ENCODE measurements around the gene ALDH8A1.

Gene ALDH8A1

DNA sequence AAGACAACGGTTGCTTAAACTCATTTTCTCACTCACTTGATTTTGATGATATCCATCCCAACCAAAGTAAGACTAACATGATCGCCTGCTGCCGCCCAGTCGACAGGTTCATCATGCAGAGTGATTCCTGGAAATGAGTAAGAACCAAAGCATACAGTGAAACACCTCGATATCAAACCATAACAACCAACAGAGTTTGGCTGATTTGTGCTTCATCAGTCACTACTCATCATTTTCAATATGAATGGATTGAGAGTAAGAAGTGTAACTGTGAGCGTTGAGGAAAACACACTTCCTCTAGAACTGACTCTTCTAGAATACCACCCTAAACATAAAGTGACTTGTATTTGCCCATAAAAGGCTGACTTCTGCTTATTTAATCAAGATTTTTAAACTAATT lies 29.2 kb upstream of the ALDH8A1 start:
- no peak overlapping the region for H3K9ac ChIP-seq (ENCODE audit: low read length)
- no peak overlapping the region for H3K4me3 ChIP-seq (ENCODE audit: low read depth in 1 of 2, low read length in 2 of 2)
- H3K27me3 ChIP-seq (ENCODE audit: control insufficient read depth in 1 of 2, insufficient read depth in 2 of 2, low read length in 2 of 2): no peaks in the 10 kb centered on the region
- H3K4me1 ChIP-seq (ENCODE audit: insufficient read depth, low read length): no peaks in the 10 kb centered on the region
- H3K9me3 ChIP-seq (ENCODE audit: low read length): no peaks in the 10 kb centered on the region
- H3K27ac ChIP-seq (ENCODE audit: low read depth, low read length): no peak overlapping the region
- peaks cover 26% of the 10 kb centered on the region for H3K36me3 ChIP-seq (ENCODE audit: insufficient read depth, low read length)

DNA sequence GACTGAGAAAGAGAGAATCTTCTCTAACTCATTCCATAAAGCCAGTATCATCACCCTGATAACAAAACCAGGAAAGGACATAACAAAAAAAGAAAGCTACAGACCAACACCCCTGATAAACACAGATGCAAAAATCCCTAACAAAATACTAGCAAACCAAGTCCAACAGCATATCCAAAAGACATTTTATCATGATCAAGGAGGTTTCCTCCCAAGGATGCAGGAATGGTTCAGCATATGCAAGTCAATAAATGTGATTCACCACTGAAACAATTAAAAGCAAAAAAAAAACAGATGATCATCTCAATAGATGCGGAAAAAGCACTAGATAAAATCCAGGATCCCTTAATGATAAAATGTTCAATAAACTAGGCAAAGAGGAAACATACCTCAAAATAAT lies 24.5 kb upstream of the ALDH8A1 start:
- Histone ChIP-seq H3K36me3 (ENCODE audit: insufficient read depth, low read length) (peaks cover 9% of the 10 kb centered on the region), H3K9me3 (ENCODE audit: low read length) (no peaks in the 10 kb centered on the region), H3K27me3 (ENCODE audit: control insufficient read depth in 1 of 2, insufficient read depth in 2 of 2, low read length in 2 of 2) (no peaks in the 10 kb centered on the region), H3K9ac (ENCODE audit: low read length) (no peak overlapping the region), H3K4me3 (ENCODE audit: low read depth in 1 of 2, low read length in 2 of 2) (no peak overlapping the region), H3K27ac (ENCODE audit: low read depth, low read length) (no peak overlapping the region), H3K4me1 (ENCODE audit: insufficient read depth, low read length) (no peaks in the 10 kb centered on the region)

DNA sequence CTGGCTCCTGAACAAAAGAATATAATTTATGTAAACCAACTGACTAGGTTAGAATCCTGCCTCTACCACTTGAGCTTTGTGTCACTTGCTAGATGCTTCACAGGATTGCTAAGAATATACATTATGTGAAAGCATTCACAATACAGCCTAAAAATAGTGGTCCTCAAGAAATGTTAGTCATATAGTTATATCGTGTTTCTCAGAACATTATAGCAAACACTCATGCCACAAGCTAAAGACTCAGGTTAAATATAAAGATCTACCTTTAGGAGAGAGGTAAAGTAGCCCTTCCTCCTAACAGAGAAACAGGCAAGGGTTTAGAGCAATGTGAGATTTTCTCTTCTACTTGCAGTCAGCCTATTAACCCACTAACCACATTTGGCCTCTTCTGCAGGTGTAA lies 17.8 kb upstream of the ALDH8A1 start:
- H3K9ac ChIP-seq (ENCODE audit: low read length): no peak overlapping the region
- no peaks in the 10 kb centered on the region for H3K9me3 ChIP-seq (ENCODE audit: low read length)
- no peaks in the 10 kb centered on the region for H3K36me3 ChIP-seq (ENCODE audit: insufficient read depth, low read length)
- no peak overlapping the region for H3K27ac ChIP-seq (ENCODE audit: low read depth, low read length)
- no peaks in the 10 kb centered on the region for H3K27me3 ChIP-seq (ENCODE audit: control insufficient read depth in 1 of 2, insufficient read depth in 2 of 2, low read length in 2 of 2)
- H3K4me3 ChIP-seq (ENCODE audit: low read depth in 1 of 2, low read length in 2 of 2): no peak overlapping the region
- H3K4me1 ChIP-seq (ENCODE audit: insufficient read depth, low read length): no peaks in the 10 kb centered on the region

DNA sequence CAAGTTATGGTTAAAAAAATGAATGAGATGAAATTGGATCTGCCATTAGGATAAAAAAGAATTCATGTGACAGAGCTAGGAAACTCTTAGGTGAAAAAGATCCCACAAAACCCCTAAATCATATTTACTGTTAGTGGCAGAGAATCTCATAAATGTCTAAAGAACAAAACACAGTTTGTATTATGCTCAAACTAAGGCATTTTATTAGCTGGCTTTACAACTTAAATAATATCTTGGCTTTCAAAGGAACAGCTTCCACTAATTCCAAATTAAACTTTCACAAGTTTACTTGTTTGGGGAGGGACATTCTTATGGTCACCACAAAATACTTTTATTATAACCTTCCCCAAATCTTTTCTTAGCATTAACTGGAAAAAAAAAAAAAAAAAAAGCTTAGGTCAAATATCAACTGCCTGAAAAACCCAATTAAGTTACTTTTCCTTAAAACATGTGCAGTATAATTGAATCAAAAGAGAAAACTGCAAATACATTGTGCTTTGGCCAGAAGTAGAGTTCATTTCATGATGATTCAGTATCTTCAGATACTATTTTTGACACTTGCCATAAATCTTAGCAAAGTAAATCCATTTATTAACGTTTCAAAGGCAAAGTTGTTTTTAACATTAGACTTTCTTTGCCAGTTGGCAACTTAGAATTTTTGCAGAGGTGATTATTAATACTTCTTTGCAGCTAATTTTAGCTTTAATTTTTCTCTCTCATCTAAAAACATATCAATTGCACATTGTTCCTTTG lies 14.7 kb upstream of the ALDH8A1 start:
- Histone ChIP-seq H3K27me3 (ENCODE audit: control insufficient read depth in 1 of 2, insufficient read depth in 2 of 2, low read length in 2 of 2) (no peaks in the 10 kb centered on the region), H3K36me3 (ENCODE audit: insufficient read depth, low read length) (peaks cover 5% of the 10 kb centered on the region), H3K9me3 (ENCODE audit: low read length) (no peaks in the 10 kb centered on the region), H3K9ac (ENCODE audit: low read length) (no peak overlapping the region), H3K4me1 (ENCODE audit: insufficient read depth, low read length) (no peaks in the 10 kb centered on the region), H3K27ac (ENCODE audit: low read depth, low read length) (no peak overlapping the region), H3K4me3 (ENCODE audit: low read depth in 1 of 2, low read length in 2 of 2) (no peak overlapping the region)

DNA sequence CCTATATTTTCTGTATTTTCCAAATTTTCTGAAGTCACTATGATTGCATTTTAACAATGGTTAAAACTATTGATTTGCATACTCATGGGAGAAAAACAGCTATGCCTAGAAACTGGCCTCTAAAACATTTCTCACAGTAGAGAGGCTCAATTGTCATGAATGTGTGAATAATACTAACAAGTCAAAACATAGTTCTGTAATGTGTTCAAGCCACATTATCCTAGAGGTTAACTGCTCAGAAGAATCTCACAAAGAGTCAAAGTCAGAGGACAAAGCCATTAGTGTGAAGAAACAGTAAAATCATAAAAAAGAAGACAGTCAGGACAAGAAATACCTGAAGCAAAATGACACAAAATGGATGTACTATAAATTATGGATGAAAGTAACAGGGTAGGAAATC lies 12.5 kb upstream of the ALDH8A1 start:
- Histone ChIP-seq H3K27me3 (ENCODE audit: control insufficient read depth in 1 of 2, insufficient read depth in 2 of 2, low read length in 2 of 2) (no peaks in the 10 kb centered on the region), H3K36me3 (ENCODE audit: insufficient read depth, low read length) (peaks cover 5% of the 10 kb centered on the region), H3K4me1 (ENCODE audit: insufficient read depth, low read length) (no peaks in the 10 kb centered on the region), H3K4me3 (ENCODE audit: low read depth in 1 of 2, low read length in 2 of 2) (no peak overlapping the region), H3K9me3 (ENCODE audit: low read length) (no peaks in the 10 kb centered on the region), H3K9ac (ENCODE audit: low read length) (no peak overlapping the region), H3K27ac (ENCODE audit: low read depth, low read length) (no peak overlapping the region)

DNA sequence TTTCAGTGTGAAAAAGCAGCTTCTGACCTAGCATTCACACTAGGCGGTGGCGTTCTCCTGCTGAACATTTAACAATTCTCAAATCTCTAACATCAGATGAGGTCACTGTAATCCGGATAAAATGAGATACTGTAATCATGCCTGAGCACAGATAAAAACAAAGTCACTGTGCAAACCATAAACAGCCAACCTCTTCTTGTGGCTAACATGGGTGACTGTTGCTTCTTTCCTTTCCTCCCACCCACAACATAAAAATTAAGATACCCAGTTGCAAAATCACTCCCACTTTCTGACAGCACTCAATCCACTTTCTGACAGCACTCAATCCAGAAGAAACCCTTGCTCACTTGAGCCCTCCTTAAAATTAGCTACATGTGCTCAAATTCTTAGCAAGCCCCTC lies 11.5 kb upstream of the ALDH8A1 start:
- Histone ChIP-seq H3K27ac (ENCODE audit: low read depth, low read length) (no peak overlapping the region), H3K9me3 (ENCODE audit: low read length) (no peaks in the 10 kb centered on the region), H3K36me3 (ENCODE audit: insufficient read depth, low read length) (peaks cover 5% of the 10 kb centered on the region), H3K4me1 (ENCODE audit: insufficient read depth, low read length) (no peaks in the 10 kb centered on the region), H3K9ac (ENCODE audit: low read length) (no peak overlapping the region), H3K4me3 (ENCODE audit: low read depth in 1 of 2, low read length in 2 of 2) (no peak overlapping the region), H3K27me3 (ENCODE audit: control insufficient read depth in 1 of 2, insufficient read depth in 2 of 2, low read length in 2 of 2) (no peaks in the 10 kb centered on the region)

DNA sequence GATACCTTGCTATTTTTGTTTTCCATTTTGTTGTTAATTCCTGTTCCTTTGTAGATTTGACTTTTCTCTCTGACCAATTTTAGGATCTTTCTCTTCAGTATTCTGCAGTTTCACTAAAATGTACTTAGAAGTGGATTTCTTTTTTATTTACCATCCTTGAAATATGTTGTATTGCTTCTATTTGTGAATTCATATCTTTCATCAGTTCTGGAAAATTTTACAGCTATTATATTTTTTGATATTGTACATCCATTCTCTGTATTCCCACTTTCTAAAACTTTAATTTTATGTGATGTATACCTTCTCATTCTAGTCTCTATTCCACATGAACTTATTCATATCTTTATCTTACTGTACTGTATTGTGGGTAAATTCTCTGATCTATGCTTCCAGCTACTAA lies 9.7 kb upstream of the ALDH8A1 start:
- peaks cover 5% of the 10 kb centered on the region for H3K36me3 ChIP-seq (ENCODE audit: insufficient read depth, low read length)
- no peak overlapping the region for H3K9ac ChIP-seq (ENCODE audit: low read length)
- no peaks in the 10 kb centered on the region for H3K9me3 ChIP-seq (ENCODE audit: low read length)
- H3K4me1 ChIP-seq (ENCODE audit: insufficient read depth, low read length): no peaks in the 10 kb centered on the region
- no peak overlapping the region for H3K4me3 ChIP-seq (ENCODE audit: low read depth in 1 of 2, low read length in 2 of 2)
- H3K27ac ChIP-seq (ENCODE audit: low read depth, low read length): no peak overlapping the region
- H3K27me3 ChIP-seq (ENCODE audit: control insufficient read depth in 1 of 2, insufficient read depth in 2 of 2, low read length in 2 of 2): no peaks in the 10 kb centered on the region

DNA sequence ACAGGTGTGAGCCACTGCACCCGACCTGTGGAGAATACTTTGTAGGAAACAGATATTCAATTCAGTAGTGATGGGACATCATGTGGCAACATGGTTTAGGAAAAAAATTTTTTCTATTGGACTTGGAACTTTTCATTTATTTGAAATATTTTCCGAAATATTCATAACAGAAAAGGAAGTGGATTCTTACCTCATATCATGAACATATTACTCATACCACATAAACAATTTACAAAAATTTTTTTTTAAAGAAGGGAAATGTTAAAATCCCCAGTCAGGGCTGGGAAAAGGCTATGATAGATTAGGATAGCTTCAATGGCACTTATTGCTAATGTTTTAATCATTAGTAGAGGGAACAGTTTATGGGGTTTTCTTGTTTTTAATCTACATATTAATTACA lies 6.8 kb upstream of the ALDH8A1 start:
- H3K27me3 ChIP-seq (ENCODE audit: control insufficient read depth in 1 of 2, insufficient read depth in 2 of 2, low read length in 2 of 2): no peaks in the 10 kb centered on the region
- H3K4me3 ChIP-seq (ENCODE audit: low read depth in 1 of 2, low read length in 2 of 2): no peak overlapping the region
- no peak overlapping the region for H3K9ac ChIP-seq (ENCODE audit: low read length)
- no peaks in the 10 kb centered on the region for H3K4me1 ChIP-seq (ENCODE audit: insufficient read depth, low read length)
- peaks cover 5% of the 10 kb centered on the region for H3K36me3 ChIP-seq (ENCODE audit: insufficient read depth, low read length)
- H3K9me3 ChIP-seq (ENCODE audit: low read length): no peaks in the 10 kb centered on the region
- no peak overlapping the region for H3K27ac ChIP-seq (ENCODE audit: low read depth, low read length)

DNA sequence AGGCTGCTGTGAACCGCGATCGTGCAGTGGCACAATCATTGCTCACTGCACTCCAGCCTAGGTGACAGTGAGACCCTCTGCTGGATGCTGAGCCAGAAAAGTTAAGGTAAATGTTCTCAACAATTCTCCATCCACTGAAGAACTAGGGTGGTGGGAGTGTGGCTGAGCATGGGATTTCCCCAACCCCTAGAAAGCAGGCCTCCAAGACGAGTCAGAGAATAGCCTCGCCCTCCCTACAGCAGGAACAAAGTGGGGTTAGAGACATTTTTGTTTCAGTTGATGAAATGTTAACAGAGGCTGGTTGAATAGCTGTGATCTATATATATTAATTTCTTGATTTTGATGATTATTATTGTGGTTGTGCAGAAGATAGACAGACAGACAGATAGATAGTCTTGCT lies 6.1 kb upstream of the ALDH8A1 start:
- H3K4me1 ChIP-seq (ENCODE audit: insufficient read depth, low read length): no peaks in the 10 kb centered on the region
- no peak overlapping the region for H3K4me3 ChIP-seq (ENCODE audit: low read depth in 1 of 2, low read length in 2 of 2)
- no peak overlapping the region for H3K9ac ChIP-seq (ENCODE audit: low read length)
- no peaks in the 10 kb centered on the region for H3K27me3 ChIP-seq (ENCODE audit: control insufficient read depth in 1 of 2, insufficient read depth in 2 of 2, low read length in 2 of 2)
- no peaks in the 10 kb centered on the region for H3K9me3 ChIP-seq (ENCODE audit: low read length)
- H3K36me3 ChIP-seq (ENCODE audit: insufficient read depth, low read length): no peaks in the 10 kb centered on the region
- H3K27ac ChIP-seq (ENCODE audit: low read depth, low read length): no peak overlapping the region

DNA sequence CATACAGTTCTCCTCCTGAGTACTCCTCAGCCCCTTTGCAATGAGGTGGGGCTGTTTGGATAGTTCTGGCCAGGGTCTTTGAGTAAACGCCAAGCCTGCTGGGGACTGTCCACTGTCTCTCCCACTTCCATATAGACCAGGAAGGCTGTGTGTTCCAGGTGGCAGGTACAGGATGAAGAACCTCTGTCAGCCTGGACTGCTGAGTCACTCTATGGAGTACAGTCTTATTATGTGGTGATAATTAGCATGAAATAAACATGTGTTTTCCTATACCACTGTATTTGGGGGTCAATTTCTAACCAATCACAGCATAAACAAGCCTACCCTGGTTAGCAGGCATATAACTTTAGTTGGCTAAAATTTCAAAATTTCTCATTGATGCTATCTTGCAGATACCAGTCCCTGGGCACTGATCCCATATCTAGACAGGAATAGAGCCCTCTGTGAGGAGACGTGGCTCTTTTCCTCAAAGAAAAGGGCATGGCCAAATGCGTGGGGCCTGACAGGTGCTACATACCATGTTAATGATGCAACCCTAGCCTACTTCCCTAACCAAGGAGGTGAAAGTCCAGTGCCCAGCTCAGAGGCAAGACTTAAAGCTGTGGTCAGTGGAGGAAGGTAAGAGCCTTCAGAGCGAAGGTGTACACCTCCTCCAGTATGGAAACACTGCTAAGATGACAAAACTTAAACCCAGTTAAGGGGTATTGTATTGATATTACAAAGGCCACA lies 4.5 kb upstream of the ALDH8A1 start:
- no peak overlapping the region for H3K9ac ChIP-seq (ENCODE audit: low read length)
- H3K36me3 ChIP-seq (ENCODE audit: insufficient read depth, low read length): no peaks in the 10 kb centered on the region
- no peaks in the 10 kb centered on the region for H3K27me3 ChIP-seq (ENCODE audit: control insufficient read depth in 1 of 2, insufficient read depth in 2 of 2, low read length in 2 of 2)
- no peaks in the 10 kb centered on the region for H3K4me1 ChIP-seq (ENCODE audit: insufficient read depth, low read length)
- no peak overlapping the region for H3K27ac ChIP-seq (ENCODE audit: low read depth, low read length)
- no peaks in the 10 kb centered on the region for H3K9me3 ChIP-seq (ENCODE audit: low read length)
- H3K4me3 ChIP-seq (ENCODE audit: low read depth in 1 of 2, low read length in 2 of 2): no peak overlapping the region

DNA sequence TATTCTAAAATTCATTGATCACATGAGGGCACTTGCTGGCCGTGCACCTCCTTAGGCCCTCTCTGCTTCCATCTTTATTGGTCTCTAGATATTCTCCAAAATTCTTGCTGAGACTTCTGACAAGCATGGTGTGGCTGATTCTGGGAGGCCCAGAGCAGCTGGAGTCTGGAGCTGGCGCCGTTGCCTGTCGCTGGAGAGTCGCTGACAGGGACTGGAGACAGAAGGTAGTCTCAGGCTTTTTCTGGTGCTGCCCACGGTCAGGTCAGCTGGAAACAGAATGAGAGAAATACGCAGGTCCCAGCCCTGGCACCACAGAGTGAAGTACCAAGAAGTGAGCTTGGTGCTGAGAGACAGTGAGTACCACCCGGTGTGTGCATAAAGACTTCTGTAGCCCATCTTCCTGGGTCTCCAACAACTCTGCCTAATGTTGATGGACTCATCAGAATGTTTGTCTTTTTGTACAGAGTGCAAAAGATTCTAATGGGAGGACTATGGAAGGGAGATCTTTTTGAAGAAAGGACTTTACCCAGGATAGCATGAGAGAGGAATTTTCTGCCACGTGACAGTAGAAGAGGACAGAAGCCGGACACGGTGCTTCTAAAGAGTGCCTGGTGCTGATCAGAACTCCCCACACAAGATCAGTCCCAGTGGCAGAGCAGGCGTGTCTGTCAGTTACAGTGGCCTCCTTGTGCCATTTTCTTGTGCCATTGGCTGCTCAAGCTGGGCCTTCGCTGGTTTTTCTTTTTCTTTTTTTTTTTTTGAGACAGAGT lies 1.8 kb upstream of the ALDH8A1 start:
- no peaks in the 10 kb centered on the region for H3K27me3 ChIP-seq (ENCODE audit: control insufficient read depth in 1 of 2, insufficient read depth in 2 of 2, low read length in 2 of 2)
- H3K9ac ChIP-seq (ENCODE audit: low read length): no peak overlapping the region
- H3K36me3 ChIP-seq (ENCODE audit: insufficient read depth, low read length): no peaks in the 10 kb centered on the region
- H3K27ac ChIP-seq (ENCODE audit: low read depth, low read length): no peak overlapping the region
- no peak overlapping the region for H3K4me3 ChIP-seq (ENCODE audit: low read depth in 1 of 2, low read length in 2 of 2)
- H3K4me1 ChIP-seq (ENCODE audit: insufficient read depth, low read length): no peaks in the 10 kb centered on the region
- no peaks in the 10 kb centered on the region for H3K9me3 ChIP-seq (ENCODE audit: low read length)

All from muscle layer of colon (tissue), 2 donors.